NCI-H2029 (cell line): ENCODE measurements around the gene ABHD16B.
"Not testable (repeated sequence)": the region's sequence is repeated elsewhere in the genome, so short reads cannot be mapped to it uniquely, and the experiment has no call there.

Experiments
- DNase-seq: peaks from one replicate; lab custom pipeline; 2025; lab: John Stamatoyannopoulos, UW

ABHD16B gene

GRCh38 chr20:63835021-63835858, 26.1 kb upstream of the ABHD16B start:
- peak; percentile 77 for DNase-seq

- no peak for DNase-seq
Observed at GRCh38 chr20:63836458-63837344, 24.6 kb upstream of the ABHD16B start.

- no peak for DNase-seq
Observed at GRCh38 chr20:63837479-63837878, 23.8 kb upstream of the ABHD16B start.

GRCh38 chr20:63839620-63840019, 21.7 kb upstream of the ABHD16B start:
- DNase-seq = no peak

GRCh38 chr20:63840405-63840828, 20.9 kb upstream of the ABHD16B start:
- no peak for DNase-seq

GRCh38 chr20:63842258-63842657, 19.0 kb upstream of the ABHD16B start:
- DNase-seq = no peak

GRCh38 chr20:63843222-63843621, 18.1 kb upstream of the ABHD16B start:
- DNase-seq = no peak

- no peak for DNase-seq
Observed at GRCh38 chr20:63843778-63844177, 17.5 kb upstream of the ABHD16B start.

- DNase-seq = no peak
Observed at GRCh38 chr20:63844511-63844991, 16.7 kb upstream of the ABHD16B start.

- no peak for DNase-seq
Observed at GRCh38 chr20:63846128-63846771, 15.0 kb upstream of the ABHD16B start.

GRCh38 chr20:63846888-63847236, 14.4 kb upstream of the ABHD16B start:
- no peak for DNase-seq

GRCh38 chr20:63847237-63848002, 13.9 kb upstream of the ABHD16B start:
- no peak for DNase-seq

GRCh38 chr20:63848003-63848911, 13.0 kb upstream of the ABHD16B start:
- no peak for DNase-seq

GRCh38 chr20:63850689-63851547, 10.4 kb upstream of the ABHD16B start:
- no peak for DNase-seq

- DNase-seq = not testable (repeated sequence)
Observed at GRCh38 chr20:63851548-63851943, 9.8 kb upstream of the ABHD16B start.

- not testable (repeated sequence) for DNase-seq
Observed at GRCh38 chr20:63853733-63854068, 7.6 kb upstream of the ABHD16B start.

- DNase-seq = no peak
Observed at GRCh38 chr20:63854069-63854765, 7.1 kb upstream of the ABHD16B start.

GRCh38 chr20:63854766-63855362, 6.4 kb upstream of the ABHD16B start:
- DNase-seq = no peak
